ENCODE measurements around the gene KRTAP10-5. TPM values are rescaled to one million over a fixed set of nuclear protein-coding genes. Genes with fewer than 3 reads are reported as not detected.

Gene KRTAP10-5
- total and polyA plus RNA-seq, 9 of the 15 experiments (the other 6 are each of a cell fraction or from before 2014, with no cell fraction given), result not detected

DNA sequence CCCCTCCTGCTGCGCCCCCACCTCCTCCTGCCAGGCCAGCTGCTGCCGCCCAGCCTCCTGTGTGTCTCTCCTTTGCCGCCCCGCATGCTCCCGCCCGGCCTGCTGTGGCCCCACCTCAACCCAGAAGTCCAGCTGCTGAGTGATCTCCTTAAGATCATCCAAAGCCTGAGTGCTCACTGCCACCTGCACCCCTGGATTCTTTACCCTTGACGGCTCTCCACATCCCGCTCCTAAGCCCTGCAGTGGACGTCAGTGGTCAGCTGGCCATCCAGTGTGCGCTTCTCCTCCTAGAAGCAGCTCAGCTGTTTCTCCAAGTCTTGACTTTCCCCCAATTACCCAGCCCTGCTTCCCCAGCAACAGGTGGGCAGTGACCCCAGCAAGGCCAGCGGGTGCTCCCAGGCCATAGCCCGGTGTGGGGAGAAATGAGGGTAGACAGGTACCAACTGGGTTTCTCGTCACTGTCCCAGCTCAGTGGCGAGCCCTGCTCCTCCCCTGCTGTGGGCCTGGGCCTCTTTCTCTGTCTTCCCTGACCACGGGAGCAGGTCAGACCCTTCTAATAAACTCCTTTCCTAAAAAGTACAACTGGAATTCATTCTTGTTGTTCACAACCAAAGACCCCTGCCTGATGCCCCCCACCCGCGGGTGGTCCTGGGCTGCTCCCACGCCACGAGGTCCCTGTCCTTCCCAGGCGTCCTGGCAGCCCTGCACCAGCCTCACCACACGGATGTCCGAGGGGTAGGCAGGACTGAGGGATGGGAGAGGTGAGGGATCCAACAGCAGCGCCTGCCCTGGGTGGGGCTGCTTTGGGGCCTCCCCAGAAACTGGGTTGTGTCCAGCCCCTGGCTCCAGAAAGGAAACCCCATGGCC lies 21.4 kb upstream of the KRTAP10-5 start (continued):
- TF ChIP-seq, protein P1, sequence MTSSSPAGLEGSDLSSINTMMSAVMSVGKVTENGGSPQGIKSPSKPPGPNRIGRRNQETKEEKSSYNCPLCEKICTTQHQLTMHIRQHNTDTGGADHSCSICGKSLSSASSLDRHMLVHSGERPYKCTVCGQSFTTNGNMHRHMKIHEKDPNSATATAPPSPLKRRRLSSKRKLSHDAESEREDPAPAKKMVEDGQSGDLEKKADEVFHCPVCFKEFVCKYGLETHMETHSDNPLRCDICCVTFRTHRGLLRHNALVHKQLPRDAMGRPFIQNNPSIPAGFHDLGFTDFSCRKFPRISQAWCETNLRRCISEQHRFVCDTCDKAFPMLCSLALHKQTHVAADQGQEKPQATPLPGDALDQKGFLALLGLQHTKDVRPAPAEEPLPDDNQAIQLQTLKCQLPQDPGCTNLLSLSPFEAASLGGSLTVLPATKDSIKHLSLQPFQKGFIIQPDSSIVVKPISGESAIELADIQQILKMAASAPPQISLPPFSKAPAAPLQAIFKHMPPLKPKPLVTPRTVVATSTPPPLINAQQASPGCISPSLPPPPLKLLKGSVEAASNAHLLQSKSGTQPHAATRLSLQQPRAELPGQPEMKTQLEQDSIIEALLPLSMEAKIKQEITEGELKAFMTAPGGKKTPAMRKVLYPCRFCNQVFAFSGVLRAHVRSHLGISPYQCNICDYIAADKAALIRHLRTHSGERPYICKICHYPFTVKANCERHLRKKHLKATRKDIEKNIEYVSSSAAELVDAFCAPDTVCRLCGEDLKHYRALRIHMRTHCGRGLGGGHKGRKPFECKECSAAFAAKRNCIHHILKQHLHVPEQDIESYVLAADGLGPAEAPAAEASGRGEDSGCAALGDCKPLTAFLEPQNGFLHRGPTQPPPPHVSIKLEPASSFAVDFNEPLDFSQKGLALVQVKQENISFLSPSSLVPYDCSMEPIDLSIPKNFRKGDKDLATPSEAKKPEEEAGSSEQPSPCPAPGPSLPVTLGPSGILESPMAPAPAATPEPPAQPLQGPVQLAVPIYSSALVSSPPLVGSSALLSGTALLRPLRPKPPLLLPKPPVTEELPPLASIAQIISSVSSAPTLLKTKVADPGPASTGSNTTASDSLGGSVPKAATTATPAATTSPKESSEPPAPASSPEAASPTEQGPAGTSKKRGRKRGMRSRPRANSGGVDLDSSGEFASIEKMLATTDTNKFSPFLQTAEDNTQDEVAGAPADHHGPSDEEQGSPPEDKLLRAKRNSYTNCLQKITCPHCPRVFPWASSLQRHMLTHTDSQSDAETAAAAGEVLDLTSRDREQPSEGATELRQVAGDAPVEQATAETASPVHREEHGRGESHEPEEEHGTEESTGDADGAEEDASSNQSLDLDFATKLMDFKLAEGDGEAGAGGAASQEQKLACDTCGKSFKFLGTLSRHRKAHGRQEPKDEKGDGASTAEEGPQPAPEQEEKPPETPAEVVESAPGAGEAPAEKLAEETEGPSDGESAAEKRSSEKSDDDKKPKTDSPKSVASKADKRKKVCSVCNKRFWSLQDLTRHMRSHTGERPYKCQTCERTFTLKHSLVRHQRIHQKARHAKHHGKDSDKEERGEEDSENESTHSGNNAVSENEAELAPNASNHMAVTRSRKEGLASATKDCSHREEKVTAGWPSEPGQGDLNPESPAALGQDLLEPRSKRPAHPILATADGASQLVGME (CRISPR knock-in tag; IDR thresholded peaks at IDR 0.05), result no peak
- TF ChIP-seq SRSF7 (optimal IDR thresholded peaks at IDR 0.05; ENCODE audit: low read depth, low read length) (no peak), TSC22D4 (tag; IDR thresholded peaks at IDR 0.05) (no peak), CREB1 (IDR thresholded peaks at IDR 0.05) (no peak), CREB1 (CRISPR knock-in tag; IDR thresholded peaks at IDR 0.05) (no peak), DACH1 (IDR thresholded peaks at IDR 0.05; ENCODE audit: partially characterized antibody) (no peak)
- TF ChIP-seq, protein P2, sequence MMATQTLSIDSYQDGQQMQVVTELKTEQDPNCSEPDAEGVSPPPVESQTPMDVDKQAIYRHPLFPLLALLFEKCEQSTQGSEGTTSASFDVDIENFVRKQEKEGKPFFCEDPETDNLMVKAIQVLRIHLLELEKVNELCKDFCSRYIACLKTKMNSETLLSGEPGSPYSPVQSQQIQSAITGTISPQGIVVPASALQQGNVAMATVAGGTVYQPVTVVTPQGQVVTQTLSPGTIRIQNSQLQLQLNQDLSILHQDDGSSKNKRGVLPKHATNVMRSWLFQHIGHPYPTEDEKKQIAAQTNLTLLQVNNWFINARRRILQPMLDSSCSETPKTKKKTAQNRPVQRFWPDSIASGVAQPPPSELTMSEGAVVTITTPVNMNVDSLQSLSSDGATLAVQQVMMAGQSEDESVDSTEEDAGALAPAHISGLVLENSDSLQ (IDR thresholded peaks at IDR 0.05), result no peak
- TF ChIP-seq, protein P3, sequence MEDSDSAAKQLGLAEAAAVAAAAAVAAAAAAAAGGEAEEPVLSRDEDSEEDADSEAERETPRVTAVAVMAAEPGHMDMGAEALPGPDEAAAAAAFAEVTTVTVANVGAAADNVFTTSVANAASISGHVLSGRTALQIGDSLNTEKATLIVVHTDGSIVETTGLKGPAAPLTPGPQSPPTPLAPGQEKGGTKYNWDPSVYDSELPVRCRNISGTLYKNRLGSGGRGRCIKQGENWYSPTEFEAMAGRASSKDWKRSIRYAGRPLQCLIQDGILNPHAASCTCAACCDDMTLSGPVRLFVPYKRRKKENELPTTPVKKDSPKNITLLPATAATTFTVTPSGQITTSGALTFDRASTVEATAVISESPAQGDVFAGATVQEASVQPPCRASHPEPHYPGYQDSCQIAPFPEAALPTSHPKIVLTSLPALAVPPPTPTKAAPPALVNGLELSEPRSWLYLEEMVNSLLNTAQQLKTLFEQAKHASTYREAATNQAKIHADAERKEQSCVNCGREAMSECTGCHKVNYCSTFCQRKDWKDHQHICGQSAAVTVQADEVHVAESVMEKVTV (CRISPR knock-in tag; IDR thresholded peaks at IDR 0.05), result no peak
- TF ChIP-seq, protein P4, sequence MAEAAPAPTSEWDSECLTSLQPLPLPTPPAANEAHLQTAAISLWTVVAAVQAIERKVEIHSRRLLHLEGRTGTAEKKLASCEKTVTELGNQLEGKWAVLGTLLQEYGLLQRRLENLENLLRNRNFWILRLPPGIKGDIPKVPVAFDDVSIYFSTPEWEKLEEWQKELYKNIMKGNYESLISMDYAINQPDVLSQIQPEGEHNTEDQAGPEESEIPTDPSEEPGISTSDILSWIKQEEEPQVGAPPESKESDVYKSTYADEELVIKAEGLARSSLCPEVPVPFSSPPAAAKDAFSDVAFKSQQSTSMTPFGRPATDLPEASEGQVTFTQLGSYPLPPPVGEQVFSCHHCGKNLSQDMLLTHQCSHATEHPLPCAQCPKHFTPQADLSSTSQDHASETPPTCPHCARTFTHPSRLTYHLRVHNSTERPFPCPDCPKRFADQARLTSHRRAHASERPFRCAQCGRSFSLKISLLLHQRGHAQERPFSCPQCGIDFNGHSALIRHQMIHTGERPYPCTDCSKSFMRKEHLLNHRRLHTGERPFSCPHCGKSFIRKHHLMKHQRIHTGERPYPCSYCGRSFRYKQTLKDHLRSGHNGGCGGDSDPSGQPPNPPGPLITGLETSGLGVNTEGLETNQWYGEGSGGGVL (CRISPR knock-in tag; IDR thresholded peaks at IDR 0.05), result no peak
